PC-9 (cell line): Measurements from ENCODE around the gene NHLRC2. TPM values are rescaled to one million over a fixed set of nuclear protein-coding genes. Genes with fewer than 3 reads are reported as not detected.
A peak's percentile ranks its signal among the peaks of the same experiment; 100 is the strongest.

ENCODE experiments used
- BruUV-seq: library from RNA; stranded (reverse); fragments of 400-500 nt; replicated peaks from 2 replicates; lab custom pipeline; 2021; lab: Mats Ljungman, UMichigan
- CTCF ChIA-PET: fragments of 300-600 bp; sonication (Branson Sonifier 250); formaldehyde crosslinking; loops from one replicate; lab custom pipeline; 2022; ENCODE audit warnings: antibody characterized with exemption; lab: Charles Lee
- POLR2A ChIA-PET: fragments of 300-600 bp; sonication (Branson Sonifier 250); formaldehyde crosslinking; loops from one replicate; lab custom pipeline; 2022; ENCODE audit warnings: antibody characterized with exemption; ENCODE audit not compliant: unreplicated experiment; lab: Charles Lee
- DNase-seq, 2 experiments: peaks; one replicate each; pipeline versions ENCODE4 v3.0.0 to v3.0.0-alpha.2; 2015 to 2022; ENCODE audit warnings: mixed read lengths in 1 of 2
- H2AFZ ChIP-seq: fragments of 200-600 bp; sonication (generic); 2 replicates; pipeline ENCODE4 v1.8.1; 2017; ENCODE audit warnings: antibody characterized with exemption
- H3F3A ChIP-seq: fragments of 200-600 bp; sonication (generic); 2 replicates; pipeline ENCODE4 v1.8.1; 2017; ENCODE audit warnings: antibody characterized with exemption, mild to moderate bottlenecking, low read depth; ENCODE audit not compliant: insufficient read depth
- H3K27ac ChIP-seq: fragments of 200-600 bp; sonication (generic); 2 replicates; pipeline ENCODE4 v1.6.1; 2016; ENCODE audit warnings: mixed run types
- H3K27me3 ChIP-seq: fragments of 200-600 bp; sonication (generic); 2 replicates; pipeline ENCODE4 v1.6.1; 2016; ENCODE audit warnings: low read depth, mixed run types; ENCODE audit not compliant: insufficient read depth
- H3K36me3 ChIP-seq: fragments of 200-600 bp; sonication (generic); 2 replicates; pipeline ENCODE4 v1.6.1; 2016; ENCODE audit warnings: low read depth, mixed run types
- H3K4me1 ChIP-seq: fragments of 200-600 bp; sonication (generic); replicated peaks from 2 replicates; pipeline ENCODE4 v1.6.1; 2016; ENCODE audit warnings: mixed run types; ENCODE audit not compliant: insufficient read depth
- H3K4me2 ChIP-seq: fragments of 200-600 bp; sonication (generic); 2 replicates; pipeline ENCODE4 v1.6.1; 2017; ENCODE audit warnings: mixed run types
- H3K4me3 ChIP-seq: fragments of 200-600 bp; sonication (generic); 2 replicates; pipeline ENCODE4 v1.6.1; 2016; ENCODE audit warnings: mixed run types
- H3K79me2 ChIP-seq: fragments of 200-600 bp; sonication (generic); 2 replicates; pipeline ENCODE4 v1.6.1; 2017; ENCODE audit warnings: low read depth, mixed run types
- H3K9me2 ChIP-seq: fragments of 200-600 bp; sonication (generic); 2 replicates; pipeline ENCODE4 v1.8.1; 2017; ENCODE audit warnings: mild to moderate bottlenecking; ENCODE audit not compliant: insufficient read depth
- H3K9me3 ChIP-seq: fragments of 200-600 bp; sonication (generic); 2 replicates; pipeline ENCODE4 v1.8.1; 2016; ENCODE audit warnings: low read depth; ENCODE audit not compliant: insufficient read depth
- H4K20me1 ChIP-seq: fragments of 200-600 bp; sonication (generic); 2 replicates; pipeline ENCODE4 v1.8.1; 2017; ENCODE audit not compliant: insufficient read depth
- EZH2 ChIP-seq: fragments of 200-600 bp; sonication (generic); IDR thresholded peaks from 2 replicates; pipeline ENCODE4 v1.8.0; 2017; ENCODE audit warnings: antibody characterized with exemption, low read depth
- intact Hi-C: fragments of 100-400 bp; cut with micrococcal nuclease; formaldehyde crosslinking; loops from one replicate; pipeline ENCODE4 v1.10.0; 2022; ENCODE audit not compliant: unreplicated experiment
- total RNA-seq: library from RNA; stranded (reverse); gene quantifications from 2 replicates; pipeline ENCODE4 v1.2.3, GENCODE V29; 2021
- TF ChIP-seq, protein P1 (sequence below): fragments of 200-600 bp; sonication (generic); conservative IDR thresholded peaks from 2 replicates; pipeline ENCODE4 v1.6.1; 2017; ENCODE audit warnings: mixed run types, antibody characterized with exemption, mild to moderate bottlenecking, moderate library complexity

The NHLRC2 gene
- total RNA-seq, 1 experiment from 2014 or later, result 22.8 TPM

GRCh38 chr10:113948048-113948447 is 93.6 kb downstream of the NHLRC2 start:
- Histone ChIP-seq H3K79me2 (no peaks in the 10 kb centered on the region), H3K4me2 (peak overlapping the region; percentile 44; the same call in 1 of the 2 replicates), H3K9me2 (no peaks in the 10 kb centered on the region), H2AFZ (no peak overlapping the region), H3K27ac (peak overlapping the region; percentile 49; the same call in 1 of the 2 replicates), H3K4me1 (peaks cover 37% of the 10 kb centered on the region), H3K27me3 (no peaks in the 10 kb centered on the region), H3K36me3 (no peaks in the 10 kb centered on the region), H4K20me1 (no peaks in the 10 kb centered on the region), H3F3A (peaks cover 12% of the 10 kb centered on the region; the same call in 1 of the 2 replicates), H3K9me3 (no peaks in the 10 kb centered on the region), H3K4me3 (no peak overlapping the region)
- intact Hi-C loops, result loop anchor here (5.0 kb wide), 1 partner anchor 196 kb away; the partner anchor contains the start of gene PLEKHS1
- no TSS peak for BruUV-seq
- no peak for DNase-seq
- TF ChIP-seq EZH2, result no peak
- TF ChIP-seq, protein P1, sequence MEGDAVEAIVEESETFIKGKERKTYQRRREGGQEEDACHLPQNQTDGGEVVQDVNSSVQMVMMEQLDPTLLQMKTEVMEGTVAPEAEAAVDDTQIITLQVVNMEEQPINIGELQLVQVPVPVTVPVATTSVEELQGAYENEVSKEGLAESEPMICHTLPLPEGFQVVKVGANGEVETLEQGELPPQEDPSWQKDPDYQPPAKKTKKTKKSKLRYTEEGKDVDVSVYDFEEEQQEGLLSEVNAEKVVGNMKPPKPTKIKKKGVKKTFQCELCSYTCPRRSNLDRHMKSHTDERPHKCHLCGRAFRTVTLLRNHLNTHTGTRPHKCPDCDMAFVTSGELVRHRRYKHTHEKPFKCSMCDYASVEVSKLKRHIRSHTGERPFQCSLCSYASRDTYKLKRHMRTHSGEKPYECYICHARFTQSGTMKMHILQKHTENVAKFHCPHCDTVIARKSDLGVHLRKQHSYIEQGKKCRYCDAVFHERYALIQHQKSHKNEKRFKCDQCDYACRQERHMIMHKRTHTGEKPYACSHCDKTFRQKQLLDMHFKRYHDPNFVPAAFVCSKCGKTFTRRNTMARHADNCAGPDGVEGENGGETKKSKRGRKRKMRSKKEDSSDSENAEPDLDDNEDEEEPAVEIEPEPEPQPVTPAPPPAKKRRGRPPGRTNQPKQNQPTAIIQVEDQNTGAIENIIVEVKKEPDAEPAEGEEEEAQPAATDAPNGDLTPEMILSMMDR, result no peak
- ChIA-PET POLR2A (interaction anchor here (0.6 kb wide), 2 partner anchors 113 to 133 kb away, joined by 3 read pairs; no protein-coding TSS in a partner anchor), CTCF (no interaction called here)

DNA sequence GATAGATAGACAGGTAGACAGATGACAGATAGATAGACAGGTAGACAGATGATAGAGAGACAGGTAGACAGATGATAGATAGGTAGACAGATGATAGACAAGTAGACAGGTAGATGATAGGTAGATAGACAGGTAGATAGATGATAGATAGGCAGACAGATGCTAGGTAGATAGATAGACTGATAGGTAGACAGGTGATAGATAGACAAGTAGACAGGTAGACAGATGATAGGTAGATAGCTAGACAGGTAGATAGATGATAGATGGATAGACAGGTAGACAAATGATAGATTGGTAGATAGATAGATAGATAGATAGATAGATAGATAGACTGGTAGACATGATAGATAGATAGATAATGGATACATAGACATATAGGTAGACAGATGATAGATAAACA is 95.8 kb downstream of the NHLRC2 start:
- Histone ChIP-seq H3K79me2 (no peaks in the 10 kb centered on the region), H2AFZ (no peak overlapping the region), H3K36me3 (no peaks in the 10 kb centered on the region), H3K4me2 (no peak overlapping the region), H3K4me1 (peaks cover 40% of the 10 kb centered on the region), H3K27me3 (no peaks in the 10 kb centered on the region), H3K4me3 (no peak overlapping the region), H3K9me3 (no peaks in the 10 kb centered on the region; the same call in 1 of the 2 replicates), H3F3A (peaks cover 12% of the 10 kb centered on the region; the same call in 1 of the 2 replicates), H4K20me1 (no peaks in the 10 kb centered on the region), H3K9me2 (no peaks in the 10 kb centered on the region), H3K27ac (no peak overlapping the region)
- intact Hi-C loops, result no loop called here
- ChIA-PET POLR2A (no interaction called here), CTCF (no interaction called here)
- BruUV-seq, result no TSS peak
- TF ChIP-seq, protein P1, result no peak
- TF ChIP-seq EZH2, result no peak
- no peak for DNase-seq

DNA sequence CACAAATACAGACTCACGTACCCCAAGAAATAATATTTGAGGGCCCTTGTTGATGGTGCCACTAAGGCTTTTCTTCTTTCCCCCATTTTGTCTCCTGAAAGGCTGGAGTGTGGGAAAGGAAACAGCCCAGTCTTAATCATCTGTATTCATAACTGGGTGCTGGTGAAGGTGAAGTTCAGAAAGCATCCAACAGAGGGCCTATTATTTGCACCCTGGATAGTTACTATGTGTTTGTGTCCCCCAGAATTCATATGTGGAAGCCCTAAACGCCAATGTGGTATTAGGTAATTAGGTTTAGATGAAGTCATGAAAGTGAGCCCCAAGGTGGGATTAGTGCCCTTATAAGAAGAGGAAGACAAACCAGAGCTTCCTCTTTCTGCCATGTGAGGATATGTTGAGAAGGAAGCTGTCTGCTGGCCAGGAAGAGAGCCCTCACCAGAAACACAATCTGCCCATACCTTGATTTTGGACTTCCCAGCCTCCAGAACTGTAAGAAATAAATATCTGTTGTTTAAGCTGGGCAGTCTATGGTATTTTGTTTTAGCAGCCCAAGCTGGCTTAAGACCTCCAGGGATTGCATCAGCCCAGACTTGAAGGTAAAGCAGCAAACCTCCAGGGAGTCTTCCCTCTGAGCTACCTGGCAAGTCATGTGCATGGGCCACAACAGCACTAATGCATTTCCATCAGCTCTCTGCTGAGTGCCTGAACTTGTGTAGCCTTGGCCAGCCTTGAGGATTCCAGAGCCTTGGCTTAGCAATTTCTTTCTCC is 99.2 kb downstream of the NHLRC2 start:
- H3K9me3 ChIP-seq, result no peaks in the 10 kb centered on the region; the same call in 1 of the 2 replicates
- TF ChIP-seq, protein P1, result 0 out of 2 replicates have a peak, but pooled peaks have one; percentile 41
- TF ChIP-seq EZH2, result no peak
- H3K9me2 ChIP-seq, result no peaks in the 10 kb centered on the region
- intact Hi-C loops, result no loop called here
- DNase-seq, result no peak
- ChIA-PET CTCF (interaction anchor here (0.8 to 1.4 kb wide), 2 partner anchors 29 to 149 kb away, joined by 5 to 9 read pairs; no protein-coding TSS in a partner anchor), POLR2A (no interaction called here)
- peaks cover 24% of the 10 kb centered on the region for H3K4me1 ChIP-seq
- H3K36me3 ChIP-seq, result no peaks in the 10 kb centered on the region
- no peak overlapping the region for H3K4me2 ChIP-seq
- H3F3A ChIP-seq, result no peaks in the 10 kb centered on the region
- H4K20me1 ChIP-seq, result no peaks in the 10 kb centered on the region
- no peaks in the 10 kb centered on the region for H3K27me3 ChIP-seq
- 0 out of 2 replicates have a peak overlapping the region, but pooled peaks have one; percentile 48 for H2AFZ ChIP-seq
- no TSS peak for BruUV-seq
- H3K79me2 ChIP-seq, result no peaks in the 10 kb centered on the region
- H3K27ac ChIP-seq, result peak overlapping the region; percentile 43; the same call in 1 of the 2 replicates
- H3K4me3 ChIP-seq, result no peak overlapping the region
